Embryonic facial prominence (tissue), 1 donor: Measurements from ENCODE around the gene ANKRD60.

Experiments
- DNase-seq: peaks from one replicate; pipeline ENCODE4 v3.0.0-alpha.2; 2016; ENCODE audit errors: extremely low spot score

ANKRD60 gene

GRCh38 chr20:58244517-58245030, 16.1 kb upstream of the ANKRD60 start:
- DNase-seq, result no peak

- DNase-seq, result no peak
Measured at GRCh38 chr20:58243653-58244410, 15.4 kb upstream of the ANKRD60 start.

GRCh38 chr20:58242824-58243223, 14.4 kb upstream of the ANKRD60 start:
- no peak for DNase-seq

- no peak for DNase-seq
Measured at GRCh38 chr20:58241766-58242465, 13.5 kb upstream of the ANKRD60 start.

- no peak for DNase-seq
Measured at GRCh38 chr20:58240471-58240870, 12.0 kb upstream of the ANKRD60 start.

- DNase-seq, result no peak
Measured at GRCh38 chr20:58239216-58239615, 10.8 kb upstream of the ANKRD60 start.

GRCh38 chr20:58238490-58238889, 10.0 kb upstream of the ANKRD60 start:
- DNase-seq, result no peak

- no peak for DNase-seq
Measured at GRCh38 chr20:58237318-58238132, 9.1 kb upstream of the ANKRD60 start.

- DNase-seq, result no peak
Measured at GRCh38 chr20:58236612-58237317, 8.3 kb upstream of the ANKRD60 start.

- DNase-seq, result no peak
Measured at GRCh38 chr20:58235010-58235409, 6.6 kb upstream of the ANKRD60 start.

- no peak for DNase-seq
Measured at GRCh38 chr20:58233881-58234528, 5.6 kb upstream of the ANKRD60 start.

- no peak for DNase-seq
Measured at GRCh38 chr20:58233393-58233792, 4.9 kb upstream of the ANKRD60 start.

- DNase-seq, result no peak
Measured at GRCh38 chr20:58231683-58232082, 3.2 kb upstream of the ANKRD60 start.

GRCh38 chr20:58229198-58229798, 845 bp upstream of the ANKRD60 start:
- DNase-seq, result no peak

- DNase-seq, result no peak
Measured at GRCh38 chr20:58228103-58228483, 360 bp downstream of the ANKRD60 start.

GRCh38 chr20:58227391-58228102, 906 bp downstream of the ANKRD60 start:
- no peak for DNase-seq

GRCh38 chr20:58225452-58226200, 2.8 kb downstream of the ANKRD60 start:
- DNase-seq, result no peak

- DNase-seq, result no peak
Measured at GRCh38 chr20:58224974-58225373, 3.5 kb downstream of the ANKRD60 start.

GRCh38 chr20:58224097-58224496, 4.4 kb downstream of the ANKRD60 start:
- no peak for DNase-seq
